NK-92 (cell line): ENCODE results near the gene LRTM2.

Experiments
- DNase-seq: peaks from one replicate; lab custom pipeline; 2025; ENCODE audit not compliant: unreplicated experiment; lab: John Stamatoyannopoulos, UW

Gene LRTM2

GRCh38 chr12:1829306-1829900 is 9.0 kb downstream of the LRTM2 start:
- DNase-seq, result no peak

DNA sequence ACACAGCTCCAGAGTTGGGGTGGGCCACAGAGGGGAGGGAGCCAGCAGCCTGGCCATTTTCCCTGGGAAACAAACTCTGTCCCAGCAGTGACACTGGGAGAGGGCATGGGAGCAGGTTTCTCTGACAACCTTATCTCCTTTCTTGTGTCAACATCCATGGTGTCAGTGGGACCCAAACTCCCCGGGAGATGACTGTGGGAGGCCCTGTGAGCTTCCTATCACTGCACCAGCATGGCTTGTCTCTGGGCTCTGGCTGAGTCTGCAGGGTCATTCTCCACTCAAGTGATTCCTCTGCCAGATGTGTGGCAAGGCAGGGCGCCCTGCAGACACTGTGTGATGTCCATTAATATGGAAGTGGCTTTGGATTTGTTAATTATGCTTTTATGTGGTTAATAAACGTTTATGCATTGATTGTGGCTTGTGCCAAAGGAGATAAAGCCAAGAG is 10.1 kb downstream of the LRTM2 start:
- no peak for DNase-seq

DNA sequence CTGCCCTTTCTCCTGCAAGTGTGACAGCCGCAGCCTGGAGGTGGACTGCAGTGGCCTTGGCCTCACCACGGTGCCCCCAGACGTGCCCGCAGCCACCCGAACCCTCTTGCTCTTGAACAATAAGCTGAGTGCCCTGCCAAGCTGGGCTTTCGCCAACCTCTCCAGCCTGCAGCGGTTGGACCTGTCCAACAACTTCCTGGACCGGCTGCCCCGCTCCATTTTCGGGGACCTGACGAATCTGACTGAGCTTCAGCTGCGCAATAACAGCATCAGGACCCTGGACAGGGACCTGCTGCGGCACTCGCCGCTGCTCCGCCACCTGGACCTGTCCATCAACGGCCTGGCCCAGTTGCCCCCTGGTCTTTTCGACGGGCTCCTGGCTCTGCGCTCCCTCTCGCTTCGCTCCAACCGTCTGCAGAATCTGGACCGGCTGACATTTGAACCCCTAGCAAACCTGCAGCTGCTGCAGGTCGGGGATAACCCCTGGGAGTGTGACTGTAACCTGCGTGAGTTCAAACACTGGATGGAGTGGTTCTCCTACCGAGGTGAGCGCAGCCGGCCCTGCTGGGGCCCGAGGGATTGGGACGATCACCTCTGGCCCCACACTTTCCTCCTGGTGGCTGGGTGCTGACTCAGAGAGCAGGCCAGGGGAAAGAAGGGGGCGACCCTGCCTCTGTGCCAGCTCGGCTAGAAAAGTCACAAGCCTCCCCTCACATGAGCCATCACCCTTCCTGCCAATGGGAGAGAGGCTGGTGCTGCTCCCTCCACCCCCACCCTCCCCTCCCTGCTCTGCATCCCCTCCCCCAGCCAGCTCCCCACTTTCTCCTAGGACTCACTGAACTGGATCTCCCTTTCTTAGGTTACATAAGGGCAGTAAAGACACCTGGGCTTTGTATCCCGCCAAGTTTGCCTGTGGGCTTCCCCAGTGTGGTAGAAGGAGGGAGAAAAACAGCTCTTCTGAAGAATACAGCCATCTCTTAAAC is 10.9 kb downstream of the LRTM2 start:
- DNase-seq, result no peak

GRCh38 chr12:1832801-1833595 is 12.6 kb downstream of the LRTM2 start:
- DNase-seq, result no peak

- no peak for DNase-seq
Measured at GRCh38 chr12:1833596-1834028, 13.2 kb downstream of the LRTM2 start.

DNA sequence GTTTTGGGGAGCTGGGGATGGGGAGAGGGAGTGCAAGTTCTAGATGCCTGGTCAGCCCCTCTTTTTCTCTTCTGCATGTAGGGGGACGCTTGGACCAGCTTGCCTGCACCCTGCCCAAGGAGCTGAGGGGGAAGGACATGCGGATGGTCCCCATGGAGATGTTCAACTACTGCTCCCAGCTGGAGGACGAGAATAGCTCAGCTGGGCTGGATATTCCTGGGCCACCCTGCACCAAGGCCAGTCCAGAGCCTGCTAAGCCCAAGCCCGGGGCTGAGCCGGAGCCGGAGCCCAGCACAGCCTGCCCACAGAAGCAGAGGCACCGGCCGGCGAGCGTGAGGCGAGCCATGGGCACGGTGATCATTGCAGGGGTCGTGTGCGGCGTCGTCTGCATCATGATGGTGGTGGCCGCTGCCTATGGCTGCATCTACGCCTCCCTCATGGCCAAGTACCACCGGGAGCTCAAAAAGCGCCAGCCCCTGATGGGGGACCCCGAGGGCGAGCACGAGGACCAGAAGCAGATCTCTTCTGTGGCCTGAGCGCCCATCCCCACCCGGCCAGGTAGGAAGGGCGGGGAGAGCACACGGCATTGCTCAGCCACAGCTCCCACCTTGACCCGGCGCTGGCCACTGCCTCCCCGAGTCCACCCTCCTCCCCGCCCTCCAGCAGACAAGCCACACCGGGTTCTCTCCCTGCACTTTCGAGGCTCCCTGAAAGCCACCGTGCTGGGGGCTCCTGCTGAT is 14.0 kb downstream of the LRTM2 start:
- DNase-seq, result no peak

- no peak for DNase-seq
Measured at GRCh38 chr12:1835211-1836131, 15.1 kb downstream of the LRTM2 start.

DNA sequence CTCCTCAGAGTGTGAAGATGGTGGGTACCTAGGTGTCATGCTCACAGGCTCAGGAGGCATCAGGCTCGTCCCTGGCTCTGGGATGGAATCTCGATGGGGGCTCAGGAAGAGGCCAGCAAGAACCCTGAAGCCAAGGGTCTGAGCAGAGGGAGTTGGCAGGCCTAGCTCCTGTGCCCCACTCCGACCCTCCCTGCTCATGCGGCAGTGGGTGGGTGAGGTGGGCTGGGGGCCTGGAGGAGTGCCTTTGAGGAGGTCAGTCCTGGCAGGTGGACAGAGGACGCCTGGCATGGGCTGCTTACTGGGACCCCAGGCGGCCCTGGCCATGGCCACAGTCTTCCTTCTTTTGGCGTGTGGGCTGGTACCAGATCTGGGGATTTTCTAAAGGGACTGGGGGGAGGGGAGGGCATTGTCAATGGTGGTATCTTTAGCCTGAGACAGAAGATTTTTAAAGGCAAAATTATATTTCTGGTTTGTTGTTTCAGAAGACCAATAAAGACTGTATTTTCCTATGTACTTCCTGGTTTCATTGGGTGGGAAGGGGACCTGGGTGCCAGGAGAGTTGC is 16.0 kb downstream of the LRTM2 start:
- no peak for DNase-seq

- DNase-seq, result no peak
Measured at GRCh38 chr12:1836854-1837421, 16.6 kb downstream of the LRTM2 start.

- no peak for DNase-seq
Measured at GRCh38 chr12:1837541-1838204, 17.3 kb downstream of the LRTM2 start.

GRCh38 chr12:1838205-1838993 is 18.0 kb downstream of the LRTM2 start:
- DNase-seq, result no peak

DNA sequence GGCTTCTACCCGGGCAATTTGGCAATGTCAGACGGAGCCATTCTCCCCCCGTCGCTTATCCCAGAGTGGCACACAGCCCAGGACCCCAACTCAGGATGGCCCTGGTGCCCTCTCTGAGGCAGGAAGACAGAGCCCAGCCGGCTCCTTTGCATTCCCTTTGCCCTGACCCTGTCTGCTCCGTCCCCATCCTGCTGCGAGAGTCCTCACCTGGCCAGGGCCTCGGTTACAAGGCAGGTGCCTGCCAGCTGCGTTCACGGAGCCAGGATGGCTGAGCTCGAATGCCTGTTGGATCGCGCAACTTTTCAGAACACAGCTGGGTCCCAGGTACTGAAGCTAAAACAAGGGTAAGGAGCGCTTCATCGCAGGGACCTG is 18.6 kb downstream of the LRTM2 start:
- DNase-seq, result no peak

- DNase-seq, result no peak
Measured at GRCh38 chr12:1839464-1839863, 19.1 kb downstream of the LRTM2 start.

GRCh38 chr12:1839956-1840951 is 19.9 kb downstream of the LRTM2 start:
- no peak for DNase-seq

GRCh38 chr12:1840981-1841425 is 20.6 kb downstream of the LRTM2 start:
- no peak for DNase-seq

DNA sequence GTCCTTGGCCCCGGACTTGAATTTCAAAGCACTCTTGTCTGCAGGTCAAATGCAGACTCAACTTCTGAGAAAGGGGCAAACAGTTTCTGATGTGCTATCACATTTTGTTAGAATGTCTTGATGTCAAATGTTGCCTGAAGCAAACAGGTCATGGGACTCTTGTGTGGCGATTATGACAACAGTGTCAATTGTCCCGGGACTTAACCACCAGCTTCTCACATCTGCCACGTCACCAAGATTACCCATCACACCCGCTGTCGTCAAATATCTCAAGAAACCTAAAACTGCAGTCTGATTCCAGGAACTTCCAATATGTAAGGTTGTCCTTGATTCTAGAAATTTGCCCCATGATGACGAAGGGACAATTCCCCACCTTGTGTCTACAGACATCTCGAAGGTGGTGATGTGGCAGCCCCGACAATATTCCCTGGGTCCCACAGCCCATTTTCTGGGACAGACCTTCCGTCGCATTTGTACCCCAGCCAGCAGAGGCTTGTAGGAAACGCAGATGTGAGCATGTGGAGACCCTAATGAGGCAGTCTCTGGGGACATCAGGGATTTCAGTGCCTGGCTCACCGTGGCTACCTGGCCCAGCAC is 21.3 kb downstream of the LRTM2 start:
- no peak for DNase-seq
